IMR-90 (cell line): ENCODE measurements around the gene MMP24. TPM values are rescaled to one million over a fixed set of nuclear protein-coding genes. Genes with fewer than 3 reads are reported as not detected.

Experiments
- ATAC-seq: fragments of 200-7000 bp; cut with Tn5 transposase; 2 replicates; pipeline ENCODE4 v1.9.1; 2020; ENCODE audit warnings: low read depth, mild to moderate bottlenecking, moderate library complexity
- BruUV-seq: library from RNA; stranded (reverse); fragments of 400-500 nt; replicated peaks from 2 replicates; lab custom pipeline; 2021; lab: Mats Ljungman, UMichigan
- CTCF ChIA-PET: fragments of 300-600 bp; formaldehyde crosslinking; extraction: SDS; loops from one replicate; lab custom pipeline; 2021; ENCODE audit warnings: antibody characterized with exemption; lab: Yijun Ruan, JAX
- POLR2A ChIA-PET: fragments of 300-600 bp; sonication (Branson Sonifier 250); formaldehyde crosslinking; loops from one replicate; lab custom pipeline; 2022; ENCODE audit warnings: antibody characterized with exemption; ENCODE audit not compliant: unreplicated experiment; lab: Charles Lee
- DNase-seq: peaks from one replicate; pipeline ENCODE4 v3.0.0; 2013
- H2AFZ ChIP-seq: replicated peaks from 2 replicates; pipeline ENCODE3; 2013; ENCODE audit warnings: low read length, mild to moderate bottlenecking; ENCODE audit not compliant: poor library complexity
- H2AK5ac ChIP-seq: 2 replicates; pipeline ENCODE4 v1.6.1; 2013; ENCODE audit warnings: low read depth, low read length, inconsistent platforms
- H2AK9ac ChIP-seq: replicated peaks from 2 replicates; pipeline ENCODE3; 2013; ENCODE audit warnings: mild to moderate bottlenecking, low read depth, low read length, moderate library complexity; ENCODE audit not compliant: poor library complexity
- H2BK120ac ChIP-seq: 2 replicates; pipeline ENCODE4 v1.6.1; 2013; ENCODE audit warnings: low read depth, low read length, inconsistent platforms
- H2BK15ac ChIP-seq: 3 replicates; pipeline ENCODE4 v1.6.1; 2013; ENCODE audit warnings: low read depth, low read length, inconsistent platforms
- H2BK20ac ChIP-seq: 2 replicates; pipeline ENCODE4 v1.6.1; 2013; ENCODE audit warnings: low read depth, mild to moderate bottlenecking, inconsistent platforms, low read length, moderate library complexity
- H2BK5ac ChIP-seq: 2 replicates; pipeline ENCODE4 v1.6.1; 2013; ENCODE audit warnings: mild to moderate bottlenecking, low read depth, low read length, inconsistent platforms; ENCODE audit not compliant: poor library complexity, severe bottlenecking
- H3K14ac ChIP-seq: replicated peaks from 2 replicates; pipeline ENCODE4 v1.6.1; 2013; ENCODE audit warnings: low read depth, low read length, inconsistent platforms
- H3K18ac ChIP-seq: 2 replicates; pipeline ENCODE4 v1.6.1; 2013; ENCODE audit warnings: low read depth, low read length, control low read depth
- H3K23ac ChIP-seq: 2 replicates; pipeline ENCODE4 v1.6.1; 2013; ENCODE audit warnings: low read depth, low read length, inconsistent platforms
- H3K27ac ChIP-seq: 2 replicates; pipeline ENCODE4 v1.5.1; 2013; ENCODE audit warnings: mild to moderate bottlenecking, control low read depth, low read length; ENCODE audit not compliant: insufficient read depth
- H3K27me3 ChIP-seq: 2 replicates; pipeline ENCODE4 v1.6.1; 2013; ENCODE audit warnings: low read length; ENCODE audit not compliant: control insufficient read depth, insufficient read depth
- H3K36me3 ChIP-seq: 2 replicates; pipeline ENCODE4 v1.6.1; 2013; ENCODE audit warnings: low read length, mixed read lengths; ENCODE audit not compliant: control insufficient read depth, insufficient read depth
- H3K4ac ChIP-seq: 2 replicates; pipeline ENCODE4 v1.6.1; 2013; ENCODE audit warnings: low read depth, low read length, inconsistent platforms
- H3K4me1 ChIP-seq: 2 replicates; pipeline ENCODE4 v1.6.1; 2013; ENCODE audit warnings: low read length, mixed read lengths; ENCODE audit not compliant: control insufficient read depth, insufficient read depth
- H3K4me2 ChIP-seq: 2 replicates; pipeline ENCODE4 v1.6.1; 2013; ENCODE audit warnings: low read depth, mild to moderate bottlenecking, control low read depth, low read length, moderate library complexity
- H3K4me3 ChIP-seq: 2 replicates; pipeline ENCODE4 v1.5.1; 2013; ENCODE audit warnings: low read depth, mild to moderate bottlenecking, control low read depth, low read length, moderate library complexity; ENCODE audit not compliant: insufficient read depth
- H3K56ac ChIP-seq: 2 replicates; pipeline ENCODE4 v1.6.1; 2013; ENCODE audit warnings: low read length, inconsistent platforms; ENCODE audit not compliant: insufficient read depth; ENCODE audit errors: extremely low read depth
- H3K79me1 ChIP-seq, 2 experiments: 2 replicates each; pipeline ENCODE4 v1.6.1; 2013; ENCODE audit warnings: low read length in 2 of 2, inconsistent platforms in 1 of 2, low read depth in 1 of 2
- H3K9ac ChIP-seq: 2 replicates; pipeline ENCODE4 v1.6.1; 2013; ENCODE audit warnings: low read depth, low read length, control low read depth
- H3K9me1 ChIP-seq: 2 replicates; pipeline ENCODE4 v1.6.1; 2013; ENCODE audit warnings: low read length, inconsistent platforms; ENCODE audit not compliant: insufficient read depth
- H3K9me3 ChIP-seq: 2 replicates; pipeline ENCODE4 v1.6.1; 2013; ENCODE audit warnings: low read length; ENCODE audit not compliant: control insufficient read depth, insufficient read depth
- H4K20me1 ChIP-seq: 2 replicates; pipeline ENCODE4 v1.6.1; 2013; ENCODE audit warnings: low read length, inconsistent platforms; ENCODE audit not compliant: insufficient read depth
- H4K5ac ChIP-seq: 2 replicates; pipeline ENCODE4 v1.6.1; 2013; ENCODE audit warnings: mild to moderate bottlenecking, low read depth, low read length, control low read depth
- H4K8ac ChIP-seq, 2 experiments: 2 replicates each; pipeline ENCODE4 v1.6.1; 2013; ENCODE audit warnings: low read depth in 2 of 2, low read length in 2 of 2, control low read depth in 1 of 2, inconsistent platforms in 1 of 2
- H4K91ac ChIP-seq: 2 replicates; pipeline ENCODE4 v1.6.1; 2013; ENCODE audit warnings: low read depth, low read length, inconsistent platforms; ENCODE audit not compliant: insufficient read depth
- ELK1 ChIP-seq: fragments of 150-350 bp; IDR thresholded peaks from 2 replicates; pipeline ENCODE4 v1.6.1; 2016; ENCODE audit warnings: low read depth, mild to moderate bottlenecking, low read length, moderate library complexity, borderline replicate concordance
- whole genome bisulfite sequencing, 2 experiments: methylation state at CpG; one replicate each; pipeline versions ENCODE4 v1.1.5 to v1.1.7; 2013; ENCODE audit warnings: missing lambda C conversion rate in 2 of 2; ENCODE audit not compliant: insufficient read length in 1 of 2; ENCODE audit errors: extremely low coverage in 2 of 2; 5-methylcytosine and 5-hydroxymethylcytosine counted together
- dilution Hi-C: fragments of 300-500 bp; cut with HindIII; formaldehyde crosslinking; loops from one replicate; pipeline ENCODE4 v1.14.3; 2018; ENCODE audit warnings: low sequenced_read_pairs; ENCODE audit not compliant: unreplicated experiment
- in situ Hi-C: fragments of 300-500 bp; cut with MboI; formaldehyde crosslinking; loops from 3 replicates; pipeline ENCODE4 v1.14.3; 2019; ENCODE audit warnings: low sequenced_read_pairs, inconsistent platforms, mixed read lengths
- intact Hi-C: fragments of 100-400 bp; cut with micrococcal nuclease; formaldehyde crosslinking; loops from 2 replicates; pipeline ENCODE4 v1.10.0; 2022
- polyA plus RNA-seq, 3 experiments: library from polyadenylated mRNA; depleted of rRNA; stranded (reverse); fragments of >200 nt; gene quantifications; 2 replicates each; pipeline ENCODE4 v1.2.3, GENCODE V29; 2012; ENCODE audit warnings: low replicate concordance in 1 of 3
- total RNA-seq: library from RNA; depleted of rRNA; stranded (reverse); fragments of >200 nt; gene quantifications from 2 replicates; pipeline ENCODE4 v1.2.3, GENCODE V29; 2012

The MMP24 gene
- total and polyA plus RNA-seq, 2 of the 4 experiments (the other 2 are of a cell fraction), result 0.36 to 0.79 TPM

GRCh38 chr20:35297740-35298139 is 71.2 kb downstream of the MMP24 start:
- Histone ChIP-seq H3K36me3 (no peaks in the 10 kb centered on the region), H2BK20ac (no peak overlapping the region), H3K27me3 (peaks cover 2% of the 10 kb centered on the region), H4K91ac (no peak overlapping the region), H2BK5ac (no peak overlapping the region), H3K4me1 (peaks cover 10% of the 10 kb centered on the region), H2BK120ac (no peak overlapping the region), H3K56ac (no peak overlapping the region), H3K9me1 (peaks cover 14% of the 10 kb centered on the region), H4K5ac (no peak overlapping the region), H3K27ac (no peak overlapping the region), H3K79me1 (no peaks in the 10 kb centered on the region; a peak in 1 of 4 replicates), H4K20me1 (no peaks in the 10 kb centered on the region), H3K14ac (no peak overlapping the region), H3K9ac (no peak overlapping the region), H2AK5ac (no peak overlapping the region), H2AFZ (no peak overlapping the region), H3K4me2 (no peak overlapping the region), H3K23ac (no peak overlapping the region), H3K18ac (no peak overlapping the region), H3K9me3 (no peaks in the 10 kb centered on the region), H3K4me3 (no peak overlapping the region), H4K8ac (no peak overlapping the region), H2BK15ac (no peak overlapping the region), H3K4ac (no peak overlapping the region), H2AK9ac (no peak overlapping the region)
- intact Hi-C loops (no loop called here), in situ Hi-C loops (no loop called here), dilution Hi-C loops (no loop called here)
- WGBS, 2 experiments, result 90% methylated on average over 5 of the region's 14 CpGs; no CpG with 5 or more reads in 1 of the 2 experiments
- CTCF ChIA-PET, result no interaction called here
- no TSS peak for BruUV-seq
- ATAC-seq (no peak), DNase-seq (no peak)
- POLR2A ChIA-PET, result no interaction called here
- no peak for TF ChIP-seq ELK1
